ENCODE results near the gene HDAC8.
"Not testable (repeated sequence)": the region's sequence is repeated elsewhere in the genome, so short reads cannot be mapped to it uniquely, and the experiment has no call there.

Gene HDAC8

DNA sequence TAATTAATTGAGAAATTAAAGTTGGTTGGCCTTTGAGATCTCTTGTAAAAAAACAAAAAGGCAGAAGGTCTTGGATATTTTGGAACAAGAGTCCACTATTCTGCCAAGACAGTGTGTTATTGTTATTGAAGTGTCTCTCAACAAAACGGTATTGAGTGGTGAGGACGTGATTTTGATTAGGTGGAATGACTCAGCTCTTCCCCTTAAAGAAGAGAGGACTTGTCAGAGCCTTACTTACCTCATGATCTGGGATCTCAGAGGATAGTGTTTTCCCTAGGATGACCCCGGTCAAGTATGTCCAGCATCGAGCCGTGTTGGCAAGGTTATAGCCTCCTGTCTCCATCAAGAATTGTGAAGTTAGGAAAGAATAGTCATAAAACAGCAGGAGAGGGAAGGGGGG lies 110.9 kb downstream of the HDAC8 start:
- no peak overlapping the region for H3K4me3 ChIP-seq (replicated peaks in 1 of 2; ENCODE audit: low read depth in 2 of 2, low read length in 2 of 2)
- DNase-seq (ENCODE audit: low read depth in 2 of 2): peak; percentile 0 to 52
- TF ChIP-seq, protein P1, sequence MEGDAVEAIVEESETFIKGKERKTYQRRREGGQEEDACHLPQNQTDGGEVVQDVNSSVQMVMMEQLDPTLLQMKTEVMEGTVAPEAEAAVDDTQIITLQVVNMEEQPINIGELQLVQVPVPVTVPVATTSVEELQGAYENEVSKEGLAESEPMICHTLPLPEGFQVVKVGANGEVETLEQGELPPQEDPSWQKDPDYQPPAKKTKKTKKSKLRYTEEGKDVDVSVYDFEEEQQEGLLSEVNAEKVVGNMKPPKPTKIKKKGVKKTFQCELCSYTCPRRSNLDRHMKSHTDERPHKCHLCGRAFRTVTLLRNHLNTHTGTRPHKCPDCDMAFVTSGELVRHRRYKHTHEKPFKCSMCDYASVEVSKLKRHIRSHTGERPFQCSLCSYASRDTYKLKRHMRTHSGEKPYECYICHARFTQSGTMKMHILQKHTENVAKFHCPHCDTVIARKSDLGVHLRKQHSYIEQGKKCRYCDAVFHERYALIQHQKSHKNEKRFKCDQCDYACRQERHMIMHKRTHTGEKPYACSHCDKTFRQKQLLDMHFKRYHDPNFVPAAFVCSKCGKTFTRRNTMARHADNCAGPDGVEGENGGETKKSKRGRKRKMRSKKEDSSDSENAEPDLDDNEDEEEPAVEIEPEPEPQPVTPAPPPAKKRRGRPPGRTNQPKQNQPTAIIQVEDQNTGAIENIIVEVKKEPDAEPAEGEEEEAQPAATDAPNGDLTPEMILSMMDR (IDR thresholded peaks at IDR 0.05; ENCODE audit: low read depth, low read length): no peak

DNA sequence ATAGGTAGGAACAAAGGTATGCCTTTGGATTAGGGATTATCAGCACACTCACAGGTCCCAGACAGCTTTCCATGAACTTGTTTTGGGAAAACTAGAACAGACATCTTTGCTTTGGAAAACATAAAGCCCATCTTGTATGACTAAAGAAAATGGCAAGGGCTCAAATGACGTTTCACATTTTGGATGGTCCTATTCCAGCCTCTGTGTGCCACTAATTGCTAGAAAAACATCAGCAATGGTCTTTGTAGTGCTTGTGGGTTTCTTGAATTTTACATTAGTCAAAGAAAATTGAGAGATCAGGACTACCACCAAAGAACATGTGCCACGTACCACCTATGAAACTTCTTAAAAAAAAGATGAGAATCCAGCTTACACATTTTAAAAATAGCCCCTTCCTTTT lies 111.4 kb downstream of the HDAC8 start:
- DNase-seq (ENCODE audit: low read depth in 2 of 2): no peak
- TF ChIP-seq, protein P1 (IDR thresholded peaks at IDR 0.05; ENCODE audit: low read depth, low read length): no peak
- H3K4me3 ChIP-seq (replicated peaks in 1 of 2; ENCODE audit: low read depth in 2 of 2, low read length in 2 of 2): no peak overlapping the region

DNA sequence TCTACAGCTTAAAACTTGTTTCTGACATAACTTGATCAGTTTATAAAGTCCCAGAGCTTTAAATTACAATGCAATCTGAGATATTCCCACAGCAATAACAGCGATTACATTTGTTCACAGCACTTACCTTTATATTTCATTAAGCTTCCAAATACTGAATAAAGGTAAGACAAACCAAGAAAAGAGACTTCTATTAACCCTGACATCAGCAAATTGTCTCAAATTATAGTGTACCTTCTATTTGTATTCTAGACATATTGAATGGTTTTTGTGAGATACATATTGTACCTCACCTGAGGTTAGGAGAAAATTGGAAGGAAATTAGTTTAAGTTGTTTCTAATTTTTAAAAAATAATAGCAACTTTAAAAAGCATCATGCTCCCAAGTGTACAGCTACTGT lies 111.9 kb downstream of the HDAC8 start:
- DNase-seq (ENCODE audit: low read depth in 2 of 2): no peak
- H3K4me3 ChIP-seq (replicated peaks in 1 of 2; ENCODE audit: low read depth in 2 of 2, low read length in 2 of 2): no peak overlapping the region
- TF ChIP-seq, protein P1 (IDR thresholded peaks at IDR 0.05; ENCODE audit: low read depth, low read length): no peak

DNA sequence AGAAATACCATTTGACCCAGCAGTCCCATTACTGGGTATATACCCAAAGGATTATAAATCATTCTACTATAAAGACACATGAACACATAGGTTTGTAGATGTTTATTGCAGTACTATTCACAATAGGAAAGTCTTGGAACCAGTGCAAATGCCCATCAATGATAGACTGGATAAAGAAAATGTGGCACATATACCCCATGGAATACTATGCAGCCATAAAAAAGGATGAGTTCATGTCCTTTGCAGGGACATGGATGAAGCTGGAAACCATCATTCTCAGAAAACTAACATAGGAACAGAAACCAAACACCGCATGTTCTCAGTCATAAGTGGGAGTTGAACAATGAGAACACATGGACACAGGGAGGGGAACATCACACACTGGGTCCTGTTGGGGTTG lies 123.6 kb downstream of the HDAC8 start:
- DNase-seq (ENCODE audit: low read depth in 2 of 2); H3K4me3 ChIP-seq (replicated peaks in 1 of 2; ENCODE audit: low read depth in 2 of 2, low read length in 2 of 2): not testable (repeated sequence)

DNA sequence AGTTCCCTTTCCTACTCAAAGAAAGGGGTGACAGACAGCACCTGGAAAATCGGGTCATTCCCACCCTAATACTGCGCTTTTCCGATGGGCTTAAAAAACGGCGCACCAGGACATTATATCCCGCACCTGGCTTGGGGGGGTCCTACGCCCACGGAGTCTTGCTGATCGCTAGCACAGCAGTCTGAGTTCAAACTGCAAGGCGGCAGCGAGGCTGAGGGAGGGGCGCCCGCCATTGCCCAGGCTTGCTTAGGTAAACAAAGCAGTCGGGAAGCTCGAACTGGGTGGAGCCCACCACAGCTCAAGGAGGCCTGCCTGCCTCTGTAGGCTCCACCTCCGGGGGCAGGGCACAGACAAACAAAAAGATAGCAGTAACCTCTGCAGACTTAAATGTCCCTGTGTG lies 131.9 kb downstream of the HDAC8 start:
- H3K4me3 ChIP-seq (replicated peaks in 1 of 2; ENCODE audit: low read depth in 2 of 2, low read length in 2 of 2); DNase-seq (ENCODE audit: low read depth in 2 of 2): not testable (repeated sequence)

DNA sequence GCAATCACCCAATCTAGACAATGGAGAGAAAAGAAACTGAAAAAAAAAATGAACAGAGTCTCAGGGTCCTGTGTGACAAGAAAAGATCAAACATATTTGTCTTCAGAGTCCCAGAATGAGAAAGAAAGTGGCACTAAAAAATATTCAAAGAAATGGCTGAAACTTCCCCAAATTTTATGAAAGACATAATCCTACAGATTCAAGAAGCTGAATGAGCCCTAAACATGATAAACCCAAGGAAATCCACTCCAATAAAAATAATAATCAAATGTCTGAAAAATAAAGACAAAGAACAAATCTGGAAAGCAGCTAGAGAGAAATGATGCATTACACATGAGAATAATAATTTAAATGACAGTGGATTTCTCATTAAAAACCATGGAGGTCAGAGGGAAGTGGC lies 136.6 kb downstream of the HDAC8 start:
- H3K4me3 ChIP-seq (replicated peaks in 1 of 2; ENCODE audit: low read depth in 2 of 2, low read length in 2 of 2): no peak overlapping the region
- DNase-seq (ENCODE audit: low read depth in 2 of 2): no peak
- TF ChIP-seq, protein P1 (IDR thresholded peaks at IDR 0.05; ENCODE audit: low read depth, low read length): no peak

DNA sequence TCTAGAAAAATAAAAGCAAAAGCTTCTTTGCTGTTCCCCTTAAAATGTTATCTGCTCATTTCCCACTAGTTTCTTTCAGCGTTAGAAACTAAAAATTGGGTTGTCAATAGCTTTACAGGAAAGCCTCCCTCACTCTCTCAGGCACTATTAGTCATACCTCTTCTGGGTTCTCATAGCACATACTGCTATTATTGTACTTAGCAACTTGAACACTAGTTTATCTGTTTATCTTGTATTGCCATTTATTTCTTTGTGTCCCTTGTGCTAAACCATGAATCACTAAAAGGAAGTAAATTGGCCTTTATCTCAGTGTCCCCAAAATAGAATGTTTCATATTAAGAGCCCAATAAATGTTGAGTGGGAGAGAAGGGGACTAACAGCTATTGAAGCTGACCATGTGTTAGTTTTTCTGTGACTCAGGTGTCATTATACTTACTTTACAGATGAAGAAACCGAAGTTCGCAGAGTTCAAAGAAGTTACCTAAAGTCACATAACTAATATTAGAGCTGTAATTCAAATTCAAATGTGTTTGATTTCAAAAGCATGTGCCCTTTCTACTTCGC lies 142.2 kb downstream of the HDAC8 start:
- peak; percentile 9 to 22 for DNase-seq (ENCODE audit: low read depth in 2 of 2)
- no peak overlapping the region for H3K4me3 ChIP-seq (replicated peaks in 1 of 2; ENCODE audit: low read depth in 2 of 2, low read length in 2 of 2)
- TF ChIP-seq, protein P1 (IDR thresholded peaks at IDR 0.05; ENCODE audit: low read depth, low read length): no peak

DNA sequence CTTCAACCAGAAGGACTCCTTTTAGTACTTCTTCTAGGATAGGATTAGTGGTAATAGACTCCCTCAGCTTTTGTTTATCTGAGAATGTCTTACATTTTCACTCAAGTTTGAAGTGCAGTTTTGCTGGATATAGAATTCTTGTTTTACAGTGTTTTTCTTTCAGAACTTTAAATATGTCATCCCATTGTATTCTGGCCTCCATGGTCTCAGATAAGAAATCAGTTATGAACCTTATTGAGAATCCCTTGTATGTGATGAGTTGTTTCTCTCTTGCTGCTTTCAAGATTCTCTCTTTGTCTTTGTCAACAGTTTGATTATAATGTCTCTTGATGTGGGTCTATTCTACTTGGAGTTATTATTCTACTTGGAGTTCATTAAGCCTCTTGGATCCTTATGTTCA lies 150.8 kb downstream of the HDAC8 start:
- TF ChIP-seq, protein P1 (IDR thresholded peaks at IDR 0.05; ENCODE audit: low read depth, low read length): no peak
- H3K4me3 ChIP-seq (replicated peaks in 1 of 2; ENCODE audit: low read depth in 2 of 2, low read length in 2 of 2): no peak overlapping the region
- no peak for DNase-seq (ENCODE audit: low read depth in 2 of 2)

Measured in cardiac fibroblast (primary cell).